IPS-NIHi7 (cell line): ENCODE results near the gene ABHD12B.
"Not testable (repeated sequence)": the region's sequence is repeated elsewhere in the genome, so short reads cannot be mapped to it uniquely, and the experiment has no call there.

Experiments
- DNase-seq: peaks from one replicate; pipeline ENCODE4 v3.0.0; 2012; ENCODE audit warnings: mixed read lengths; ENCODE audit errors: extremely low spot score

Gene ABHD12B

GRCh38 chr14:50935126-50936015, 63.5 kb downstream of the ABHD12B start:
- no peak for DNase-seq

DNA sequence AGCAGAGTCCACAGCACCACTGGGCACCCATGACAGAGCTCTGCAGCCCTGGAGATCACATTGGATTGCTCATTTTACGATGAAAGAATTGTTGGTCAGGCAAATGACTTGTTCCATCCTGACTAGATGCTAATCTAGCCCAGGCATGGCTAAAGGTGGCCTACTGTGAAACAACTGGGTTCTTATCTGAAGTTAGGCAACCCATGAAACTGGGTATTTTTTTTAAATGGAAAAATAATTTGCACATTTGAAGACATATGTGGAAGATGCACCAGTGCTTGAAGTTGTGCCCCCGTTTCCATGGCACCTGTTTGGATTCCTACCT, 64.1 kb downstream of the ABHD12B start:
- DNase-seq = no peak

GRCh38 chr14:50936882-50937281, 65.0 kb downstream of the ABHD12B start:
- DNase-seq = no peak

GRCh38 chr14:50937325-50937724, 65.5 kb downstream of the ABHD12B start:
- no peak for DNase-seq

- no peak for DNase-seq
These were observed 65.9 kb downstream of the ABHD12B start for GRCh38 chr14:50937800-50938199.

- no peak for DNase-seq
These were observed 69.3 kb downstream of the ABHD12B start for GRCh38 chr14:50941151-50941550.

- DNase-seq = not testable (repeated sequence)
These were observed 69.8 kb downstream of the ABHD12B start for GRCh38 chr14:50941638-50942037.

DNA sequence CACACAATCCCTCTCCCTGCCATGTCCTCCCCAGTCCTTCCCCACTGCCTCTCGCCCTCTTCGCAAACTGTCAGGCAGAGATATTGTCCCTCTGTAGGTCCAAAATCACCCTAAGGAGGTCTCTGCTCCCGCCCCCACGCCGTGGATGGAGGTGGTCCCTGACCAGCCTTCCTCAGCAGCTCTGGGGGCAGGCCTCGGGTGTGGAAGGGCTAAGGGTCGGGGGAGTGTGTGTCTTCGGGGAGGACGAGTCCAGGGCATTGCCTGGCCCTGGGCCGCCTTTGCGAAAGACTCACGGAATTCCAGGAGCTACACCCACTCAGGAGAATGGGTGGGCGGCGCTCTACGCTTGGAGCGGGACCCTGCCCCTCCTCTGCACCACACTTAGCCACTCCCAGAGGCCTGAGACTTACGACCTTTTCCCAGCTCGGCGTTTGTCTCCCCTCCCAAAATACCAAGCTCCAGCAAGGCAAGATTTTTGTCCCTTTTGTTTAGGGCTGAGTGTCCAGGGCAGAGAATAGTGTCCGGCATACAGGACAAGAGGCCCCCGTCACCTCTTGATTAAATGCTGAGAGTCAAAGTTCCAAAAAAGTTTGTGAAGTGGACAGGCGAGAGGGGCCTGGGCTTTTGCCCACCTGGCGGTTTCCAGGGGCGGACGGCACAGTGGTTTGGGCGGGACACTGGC, 71.5 kb downstream of the ABHD12B start:
- DNase-seq = peak; percentile 74

GRCh38 chr14:50943943-50944646, 72.2 kb downstream of the ABHD12B start, which contains the start of gene PYGL:
PYGL (minus strand) TSS chr14:50944483; CDS start chr14:50944403, 80 bp downstream.
- peak; percentile 84 for DNase-seq

- DNase-seq = peak; percentile 19
These were observed 73.0 kb downstream of the ABHD12B start for GRCh38 chr14:50944647-50945413.

DNA sequence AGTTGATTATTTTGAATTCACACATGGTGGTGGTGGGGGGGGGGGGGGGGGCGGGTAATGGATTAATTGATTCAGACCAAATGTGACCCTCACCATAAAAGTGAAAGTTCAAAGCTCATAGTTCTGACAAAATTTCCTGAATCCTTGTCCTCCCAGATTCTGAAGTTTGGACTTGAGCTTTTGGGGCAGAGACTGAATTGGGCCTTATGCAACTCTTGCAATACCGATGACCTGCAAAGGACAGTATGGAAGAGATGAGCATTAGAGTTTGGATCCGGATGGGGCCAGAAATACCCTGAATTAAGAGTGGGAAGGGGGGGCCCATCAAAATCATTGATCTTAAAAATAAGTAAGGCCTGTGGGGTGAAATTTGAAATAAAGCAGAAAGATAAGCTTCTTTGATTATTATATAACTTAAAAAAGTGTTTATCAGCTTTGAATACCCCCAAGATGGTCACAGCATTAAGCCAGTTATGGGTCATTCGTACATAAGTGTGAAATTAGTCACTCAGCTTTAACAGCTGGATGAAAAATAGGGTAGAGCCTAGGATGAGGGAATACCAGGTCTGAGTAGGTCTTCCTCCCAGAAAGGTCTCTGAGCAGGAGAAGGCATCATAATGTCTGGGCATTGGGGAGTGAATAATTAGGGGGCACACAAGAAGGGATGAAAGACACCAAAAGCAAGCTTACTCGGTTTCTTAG, 74.5 kb downstream of the ABHD12B start:
- DNase-seq = no peak

DNA sequence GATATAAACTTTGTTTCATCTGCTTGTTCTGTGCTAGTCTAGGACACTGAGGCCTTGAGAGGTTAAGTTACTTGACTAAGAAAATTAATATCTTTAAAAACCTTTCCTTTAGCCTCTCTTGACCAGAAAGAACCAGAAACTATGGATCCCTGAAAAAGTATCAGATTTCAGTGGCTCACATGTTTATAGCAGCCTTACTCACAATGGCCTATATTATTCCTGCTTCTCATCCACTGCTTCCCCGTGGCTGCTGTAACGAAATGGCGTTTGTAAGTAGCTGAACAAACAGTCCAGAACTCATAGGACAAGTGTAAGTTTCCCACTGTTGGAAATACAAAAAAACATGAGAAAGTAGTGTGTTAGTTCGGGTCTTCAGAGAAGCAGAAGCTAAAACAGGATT, 75.6 kb downstream of the ABHD12B start:
- no peak for DNase-seq

DNA sequence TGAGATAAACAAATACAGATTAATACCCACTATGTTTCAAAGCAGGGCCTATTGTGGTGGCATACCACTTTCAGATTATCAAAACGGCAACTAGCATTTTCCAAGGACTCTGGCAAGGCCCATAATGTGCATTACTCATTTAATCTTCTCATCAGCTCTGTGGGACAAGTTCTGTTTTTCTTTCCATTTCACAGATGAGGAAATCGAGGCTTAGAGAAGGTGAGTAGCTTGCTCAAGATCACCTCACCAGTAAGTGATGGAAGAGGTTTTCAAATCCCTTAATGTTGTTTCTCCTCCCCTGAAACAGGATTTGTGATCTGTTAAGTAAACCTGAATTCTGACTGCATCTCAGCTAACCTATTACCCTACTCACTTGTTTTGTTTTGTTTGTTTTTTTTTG, 76.4 kb downstream of the ABHD12B start:
- no peak for DNase-seq

DNA sequence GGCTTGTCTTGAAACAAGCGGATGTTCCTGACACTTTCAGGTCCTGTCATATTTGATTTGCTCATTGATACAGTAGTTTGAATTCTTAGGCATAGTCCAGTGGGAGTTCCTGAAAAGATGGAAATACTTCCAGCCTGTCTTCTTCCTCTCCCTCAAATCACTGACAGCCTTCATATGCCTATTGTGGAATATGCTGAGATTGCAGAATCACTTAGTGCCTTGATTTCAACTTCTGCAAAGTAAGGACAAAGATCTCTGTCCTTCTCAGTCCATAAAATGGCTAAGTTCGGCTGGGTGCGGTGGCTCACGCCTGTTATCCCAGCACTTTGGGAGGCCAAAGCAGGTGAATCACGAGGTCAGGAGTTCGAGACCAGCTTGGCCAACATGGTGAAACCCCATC, 79.2 kb downstream of the ABHD12B start:
- DNase-seq = no peak

GRCh38 chr14:50953502-50953901, 81.6 kb downstream of the ABHD12B start:
- DNase-seq = no peak
